GM20000 (cell line): ENCODE results near the gene LRRN4CL.
"Not testable (repeated sequence)": the region's sequence is repeated elsewhere in the genome, so short reads cannot be mapped to it uniquely, and the experiment has no call there.

Source experiments
- DNase-seq: peaks from one replicate; pipeline ENCODE4 v3.0.0; 2012; ENCODE audit warnings: low spot score
- CTCF ChIP-seq: IDR thresholded peaks from 2 replicates; pipeline ENCODE4 v1.5.1; 2012; ENCODE audit warnings: mild to moderate bottlenecking, control low read depth; ENCODE audit errors: extremely low read depth, missing control alignments

The LRRN4CL gene

GRCh38 chr11:62665075-62665598 is 24.2 kb downstream of the LRRN4CL start, which contains the start of the genes C11orf98 and CSKMT:
Gene C11orf98 (minus strand): TSS chr11:62665210. CDS start chr11:62665169, 41 bp downstream.
Gene CSKMT (plus strand): TSS chr11:62665312. CDS start chr11:62665880, 568 bp downstream.
- no peak for TF ChIP-seq CTCF

DNA sequence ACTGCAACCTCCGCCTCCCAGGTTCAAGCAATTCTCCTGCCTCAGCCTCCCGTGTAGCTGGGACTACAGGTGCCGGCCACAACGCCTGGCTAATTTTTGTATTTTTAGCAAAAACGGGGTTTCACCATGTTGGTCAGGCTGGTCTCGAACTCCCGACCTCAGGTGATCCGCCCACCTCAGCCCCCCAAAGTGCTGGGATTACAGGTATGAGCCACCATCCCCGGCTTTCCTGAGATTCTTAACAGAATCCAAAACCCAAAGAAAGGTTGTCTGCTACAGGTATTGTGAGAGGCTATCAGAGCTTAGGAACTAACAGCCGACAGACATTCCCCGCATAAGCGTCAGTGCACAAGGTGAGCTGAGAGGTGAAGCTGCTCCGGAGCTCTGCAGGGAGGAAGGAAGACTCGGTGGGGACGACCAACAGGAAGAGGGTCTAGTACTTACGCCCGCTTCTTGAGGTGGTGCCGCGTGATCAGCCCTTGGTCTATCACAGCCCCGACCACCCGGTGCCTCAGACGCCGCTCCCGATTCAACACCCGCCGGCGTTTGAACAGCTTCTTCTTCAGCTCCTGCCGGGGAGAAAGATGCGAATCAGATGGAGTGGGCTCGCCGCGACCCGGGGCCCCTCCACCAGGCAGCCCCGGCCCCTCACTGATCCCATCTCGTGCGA is 24.8 kb downstream of the LRRN4CL start:
- peak; percentile 67 for DNase-seq
- no peak for TF ChIP-seq CTCF

More at GRCh38 chr11:62665075-62665598, 24.2 kb downstream of the LRRN4CL start, which contains the start of the genes C11orf98 and CSKMT:
- DNase-seq: peak; percentile 94

GRCh38 chr11:62656796-62657429 is 32.4 kb downstream of the LRRN4CL start:
- DNase-seq: no peak
- TF ChIP-seq CTCF: no peak

DNA sequence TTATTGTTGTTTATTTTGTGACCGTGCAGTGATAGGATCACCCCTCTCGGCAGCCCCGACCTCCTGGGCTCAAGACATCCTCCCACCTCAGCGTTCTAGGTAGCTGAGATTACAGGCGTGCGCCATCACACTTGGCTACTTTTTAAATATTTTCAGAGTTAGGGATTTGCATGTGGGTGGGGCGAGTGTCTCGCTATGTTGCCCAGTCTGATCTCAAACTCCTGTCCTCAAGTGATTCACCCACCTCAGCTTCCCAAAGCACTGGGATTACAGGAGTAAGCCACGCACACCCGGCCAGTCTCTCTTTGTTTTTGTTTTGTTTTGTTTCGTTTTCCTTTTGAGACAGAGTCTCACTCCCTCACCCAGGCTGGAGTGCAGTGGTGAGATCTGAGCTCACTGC is 35.0 kb downstream of the LRRN4CL start:
- TF ChIP-seq CTCF: no peak
- DNase-seq: no peak

DNA sequence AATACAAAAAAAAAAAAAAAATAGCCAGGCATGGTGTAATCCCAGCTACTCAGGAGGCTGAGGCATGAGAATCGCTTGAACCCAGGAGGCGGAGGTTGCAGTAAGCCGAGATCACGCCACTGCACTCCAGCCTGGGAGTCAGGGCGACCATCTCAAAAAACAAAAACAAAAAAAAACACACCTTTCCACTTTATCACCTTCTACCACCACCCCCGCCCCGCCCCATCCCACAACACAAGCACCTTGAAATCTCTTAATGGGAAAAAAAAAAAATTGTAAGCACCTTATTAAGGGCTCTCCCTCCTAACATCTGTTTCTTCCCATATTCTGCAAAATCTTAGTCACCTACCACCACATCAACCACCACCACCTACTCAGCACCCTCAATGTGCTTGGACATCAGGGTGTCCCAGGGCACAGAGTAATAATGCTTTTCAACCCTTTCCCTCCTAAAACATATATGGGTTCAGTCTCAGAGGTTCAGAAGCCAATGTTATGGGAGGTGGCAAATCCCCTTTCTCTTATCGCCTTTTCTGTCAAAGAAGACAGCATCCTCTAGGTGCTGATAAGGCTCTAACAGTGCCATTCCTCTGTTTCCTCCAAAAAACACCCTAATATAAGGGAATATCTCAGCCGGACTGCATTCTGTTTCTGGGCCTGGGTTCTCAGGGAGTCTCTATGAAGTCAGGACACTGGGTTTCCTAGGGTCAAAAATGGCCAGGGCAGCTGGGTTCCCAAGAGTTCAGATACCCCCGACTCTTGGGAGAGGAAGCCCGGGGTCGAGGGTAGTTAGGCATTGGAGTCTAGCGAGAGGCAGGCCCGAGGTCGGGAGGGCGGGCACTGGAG is 36.9 kb downstream of the LRRN4CL start:
- no peak for TF ChIP-seq CTCF
- DNase-seq: no peak

DNA sequence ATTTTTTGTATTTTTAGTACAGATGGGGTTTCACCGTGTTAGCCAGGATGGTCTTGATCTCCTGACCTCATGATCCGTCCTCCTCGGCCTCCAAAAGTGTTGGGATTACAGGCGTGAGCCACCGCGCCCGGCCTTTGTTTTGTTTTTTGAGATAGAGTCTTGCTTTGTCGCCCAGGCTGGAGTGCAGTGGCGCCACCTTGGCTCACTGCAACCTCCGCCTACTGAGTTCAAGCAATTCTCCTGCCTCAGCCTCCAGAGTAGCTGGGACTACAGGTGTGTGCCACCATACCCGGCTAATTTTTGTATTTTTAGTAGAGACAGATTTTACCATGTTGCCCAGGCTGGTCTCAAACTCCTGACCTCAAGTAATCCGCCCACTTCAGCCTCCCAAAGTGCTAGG is 39.0 kb downstream of the LRRN4CL start:
- not testable (repeated sequence) for DNase-seq

DNA sequence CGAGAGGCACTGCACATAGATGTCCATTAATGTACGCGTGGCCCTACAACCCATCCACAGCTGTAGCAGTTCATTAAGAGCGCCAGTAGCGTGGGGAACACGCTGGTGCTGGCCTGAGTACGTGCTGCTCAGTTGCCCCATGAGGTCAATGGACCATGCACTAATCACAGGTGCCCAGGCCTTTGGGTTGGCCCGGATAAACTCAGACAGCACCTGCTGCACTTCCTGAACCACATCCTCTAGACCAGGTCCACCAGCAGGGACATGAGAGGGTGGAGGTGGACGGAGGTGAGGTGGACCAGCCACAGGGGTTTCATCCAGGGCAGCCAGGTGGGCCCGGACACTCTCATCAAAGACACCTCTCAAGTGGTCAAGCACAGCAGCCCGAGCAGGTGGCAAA is 39.8 kb downstream of the LRRN4CL start:
- no peak for DNase-seq
- TF ChIP-seq CTCF: no peak
